OCI-LY3 (cell line): ENCODE data around the gene REXO4.

Experiments used
- H2AFZ ChIP-seq: fragments of 200-600, 300-600 bp; shearing (Covaris generic); 2 replicates; pipeline ENCODE4 v1.6.0; 2014; ENCODE audit warnings: antibody characterized with exemption, low read depth, low read length
- H3K27ac ChIP-seq: fragments of 200-600, 300-600 bp; sonication (generic); 2 replicates; pipeline ENCODE4 v1.5.1; 2014; ENCODE audit warnings: mild to moderate bottlenecking, low read length, moderate library complexity, mixed read lengths
- H3K27me3 ChIP-seq: fragments of 200-600, 300-600 bp; sonication (generic); 2 replicates; pipeline ENCODE4 v1.6.1; 2014; ENCODE audit warnings: low read depth, low read length, mixed read lengths
- H3K36me3 ChIP-seq: fragments of 200-600, 300-600 bp; sonication (generic); replicated peaks from 2 replicates; pipeline ENCODE3; 2014; ENCODE audit warnings: low read depth, low read length, mixed read lengths
- H3K4me1 ChIP-seq: fragments of 300-600, 200-600 bp; sonication (generic); 2 replicates; pipeline ENCODE4 v1.6.1; 2014; ENCODE audit warnings: low read length, mixed read lengths
- H3K4me2 ChIP-seq: fragments of 200-600, 300-600 bp; sonication (generic); 2 replicates; pipeline ENCODE4 v1.6.1; 2014; ENCODE audit warnings: low read length, mixed read lengths
- H3K4me3 ChIP-seq: fragments of 300-600, 200-600 bp; sonication (generic); 2 replicates; pipeline ENCODE4 v1.5.1; 2014; ENCODE audit warnings: antibody characterized with exemption, mild to moderate bottlenecking, low read length, moderate library complexity
- H3K79me2 ChIP-seq: fragments of 300-600, 200-600 bp; shearing (Covaris generic); 2 replicates; pipeline ENCODE4 v1.6.1; 2014; ENCODE audit warnings: mild to moderate bottlenecking, low read length, mixed read lengths
- H3K9ac ChIP-seq: fragments of 300-600, 200-600 bp; shearing (Covaris generic); 2 replicates; pipeline ENCODE4 v1.6.0; 2014; ENCODE audit warnings: mild to moderate bottlenecking, low read length, moderate library complexity
- H3K9me3 ChIP-seq: fragments of 200-600, 300-600 bp; shearing (Covaris generic); 2 replicates; pipeline ENCODE4 v1.6.1; 2014; ENCODE audit warnings: low read length, mixed read lengths; ENCODE audit not compliant: insufficient read depth
- H4K20me1 ChIP-seq: fragments of 200-600, 300-600 bp; sonication (generic); 2 replicates; pipeline ENCODE4 v1.6.1; 2016; ENCODE audit warnings: low read length, mixed read lengths; ENCODE audit not compliant: insufficient read depth
- CTCF ChIP-seq: fragments of 200-600, 300-600 bp; sonication (generic); IDR thresholded peaks from 2 replicates; pipeline ENCODE4 v1.5.1; 2014; ENCODE audit warnings: antibody characterized with exemption, low read length, low read depth
- EZH2phosphoT487 ChIP-seq: fragments of 200-600 bp; shearing (Covaris generic); IDR thresholded peaks from 2 replicates; pipeline ENCODE4 v1.6.1; 2018; ENCODE audit warnings: antibody characterized with exemption, mixed run types, low read depth

The REXO4 gene

GRCh38 chr9:133440874-133441273, 23.1 kb upstream of the REXO4 start:
- Histone ChIP-seq H4K20me1 (no peaks in the 10 kb centered on the region), H2AFZ (no peak overlapping the region), H3K27me3 (no peaks in the 10 kb centered on the region), H3K9me3 (no peaks in the 10 kb centered on the region), H3K4me3 (no peak overlapping the region), H3K36me3 (no peaks in the 10 kb centered on the region), H3K27ac (no peak overlapping the region), H3K9ac (no peak overlapping the region), H3K4me2 (no peak overlapping the region), H3K4me1 (peaks cover 8% of the 10 kb centered on the region; the same call in 1 of the 2 replicates), H3K79me2 (no peaks in the 10 kb centered on the region)
- no peak for TF ChIP-seq EZH2phosphoT487
- no peak for TF ChIP-seq CTCF

GRCh38 chr9:133439337-133439736, 21.5 kb upstream of the REXO4 start:
- no peaks in the 10 kb centered on the region for H4K20me1 ChIP-seq
- no peaks in the 10 kb centered on the region for H3K36me3 ChIP-seq
- no peaks in the 10 kb centered on the region for H3K79me2 ChIP-seq
- H2AFZ ChIP-seq, result no peak overlapping the region
- no peak overlapping the region for H3K9ac ChIP-seq
- no peak overlapping the region for H3K4me3 ChIP-seq
- no peaks in the 10 kb centered on the region for H3K9me3 ChIP-seq
- TF ChIP-seq EZH2phosphoT487 (no peak), CTCF (no peak)
- H3K27ac ChIP-seq, result no peak overlapping the region
- H3K27me3 ChIP-seq, result no peaks in the 10 kb centered on the region
- peaks cover 8% of the 10 kb centered on the region; the same call in 1 of the 2 replicates for H3K4me1 ChIP-seq
- H3K4me2 ChIP-seq, result no peak overlapping the region

DNA sequence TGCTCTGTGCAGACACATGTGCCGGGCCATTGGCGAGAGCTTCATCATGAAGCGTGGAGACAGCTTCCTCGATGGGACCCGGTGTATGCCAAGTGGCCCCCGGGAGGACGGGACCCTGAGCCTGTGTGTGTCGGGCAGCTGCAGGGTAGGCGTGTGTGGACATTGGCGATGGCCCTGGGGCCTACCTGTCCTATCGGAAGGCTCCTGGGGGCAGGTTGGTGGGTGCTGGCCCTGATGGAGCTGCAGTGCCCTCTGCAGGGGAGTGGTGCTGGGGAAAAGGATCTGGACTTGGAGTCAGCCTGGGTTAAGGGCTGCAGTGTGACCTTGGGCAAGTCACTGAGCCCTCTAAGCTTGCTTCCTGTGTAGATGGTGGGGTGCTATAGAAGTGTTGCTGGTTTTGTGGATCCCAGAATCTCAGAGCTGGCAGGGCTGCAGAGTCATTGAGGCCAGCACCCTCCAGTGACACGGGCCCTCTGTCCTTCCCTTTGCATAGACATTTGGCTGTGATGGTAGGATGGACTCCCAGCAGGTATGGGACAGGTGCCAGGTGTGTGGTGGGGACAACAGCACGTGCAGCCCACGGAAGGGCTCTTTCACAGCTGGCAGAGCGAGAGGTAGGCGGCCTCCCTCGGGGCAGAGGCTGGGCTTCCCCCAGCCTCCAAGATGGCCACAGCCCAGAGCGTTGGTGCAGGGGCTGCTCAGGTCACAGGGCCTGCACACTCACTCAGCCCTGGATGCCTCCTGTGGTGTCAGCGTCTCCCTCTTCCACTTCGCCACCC, 20.1 kb upstream of the REXO4 start:
- TF ChIP-seq EZH2phosphoT487 (no peak), CTCF (peak; percentile 54)
- 0 out of 2 replicates have a peak overlapping the region, but pooled peaks have one; percentile 40 for H3K4me3 ChIP-seq
- H4K20me1 ChIP-seq, result no peaks in the 10 kb centered on the region
- H3K36me3 ChIP-seq, result no peaks in the 10 kb centered on the region
- no peak overlapping the region for H3K9ac ChIP-seq
- no peaks in the 10 kb centered on the region for H3K9me3 ChIP-seq
- peak overlapping the region; percentile 65 for H3K4me2 ChIP-seq
- no peak overlapping the region for H2AFZ ChIP-seq
- H3K79me2 ChIP-seq, result no peaks in the 10 kb centered on the region
- H3K27me3 ChIP-seq, result no peaks in the 10 kb centered on the region
- H3K4me1 ChIP-seq, result peaks cover 8% of the 10 kb centered on the region; the same call in 1 of the 2 replicates
- H3K27ac ChIP-seq, result no peak overlapping the region

DNA sequence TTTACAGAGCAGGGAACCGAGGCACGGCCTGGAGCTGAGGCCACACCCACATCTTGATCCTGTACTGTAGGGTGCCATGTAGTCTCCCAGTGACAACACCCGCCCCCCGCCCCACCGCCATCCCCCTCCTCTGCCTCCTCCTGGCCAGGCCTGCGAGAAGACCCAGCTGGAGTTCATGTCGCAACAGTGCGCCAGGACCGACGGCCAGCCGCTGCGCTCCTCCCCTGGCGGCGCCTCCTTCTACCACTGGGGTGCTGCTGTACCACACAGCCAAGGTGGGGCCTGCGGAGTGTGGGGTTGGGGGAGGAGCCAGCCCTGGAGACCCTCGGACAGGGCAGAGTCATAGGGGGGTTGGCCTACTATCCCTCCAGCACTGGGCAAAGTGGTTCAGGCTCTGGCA, 18.9 kb upstream of the REXO4 start:
- Histone ChIP-seq H3K4me3 (no peak overlapping the region), H3K4me1 (peaks cover 8% of the 10 kb centered on the region; the same call in 1 of the 2 replicates)

More for the DNA sequence above, 18.9 kb upstream of the REXO4 start:
- TF ChIP-seq EZH2phosphoT487 (no peak), CTCF (no peak)
- H3K36me3 ChIP-seq, result no peaks in the 10 kb centered on the region
- H2AFZ ChIP-seq, result no peak overlapping the region
- H3K9ac ChIP-seq, result no peak overlapping the region
- H3K9me3 ChIP-seq, result no peaks in the 10 kb centered on the region
- H3K79me2 ChIP-seq, result no peaks in the 10 kb centered on the region
- H3K27me3 ChIP-seq, result no peaks in the 10 kb centered on the region
- no peaks in the 10 kb centered on the region for H4K20me1 ChIP-seq
- no peak overlapping the region for H3K27ac ChIP-seq
- H3K4me2 ChIP-seq, result no peak overlapping the region
